ENCODE results near the gene SLC22A2.

GRCh38 chr6:160227038-160227768 lies 31.4 kb downstream of the SLC22A2 start:
- TF ChIP-seq CTCF (IDR thresholded peaks at IDR 0.05), result no peak
- no peak for TF ChIP-seq POLR2A (IDR thresholded peaks at IDR 0.05)
